H7 (cell line): ENCODE measurements around the gene TTC39B. TPM values are rescaled to one million over a fixed set of nuclear protein-coding genes. Genes with fewer than 3 reads are reported as not detected.

Source experiments
- DNase-seq: peaks from one replicate; pipeline ENCODE4 v3.0.0; 2012
- H3K27me3 ChIP-seq: 2 replicates; pipeline ENCODE4 v1.6.0; 2011; ENCODE audit warnings: mild to moderate bottlenecking, low read length; ENCODE audit not compliant: control insufficient read depth, insufficient read depth
- H3K36me3 ChIP-seq: replicated peaks from 2 replicates; pipeline ENCODE4 v1.5.1; 2011; ENCODE audit warnings: low read length; ENCODE audit not compliant: control insufficient read depth, insufficient read depth
- H3K4me3 ChIP-seq: 2 replicates; pipeline ENCODE4 v1.5.1; 2011; ENCODE audit warnings: low read depth, mild to moderate bottlenecking, control low read depth, low read length, moderate library complexity; ENCODE audit not compliant: insufficient read depth
- total RNA-seq: library from RNA; depleted of rRNA; stranded (reverse); fragments of >200 nt; shearing (Covaris generic); gene quantifications from 2 replicates; pipeline ENCODE4 v1.2.3, GENCODE V29; 2014

TTC39B gene
- total RNA-seq, 1 experiment from 2014 or later: 9.0 TPM

- Histone ChIP-seq H3K27me3 (no peaks in the 10 kb centered on the region), H3K4me3 (no peak overlapping the region), H3K36me3 (no peaks in the 10 kb centered on the region)
- no peak for DNase-seq
These were observed 38.7 kb downstream of the TTC39B start for GRCh38 chr9:15268317-15268716.

- no peak for DNase-seq
- Histone ChIP-seq H3K36me3 (no peaks in the 10 kb centered on the region), H3K27me3 (no peaks in the 10 kb centered on the region), H3K4me3 (no peak overlapping the region)
These were observed 42.1 kb downstream of the TTC39B start for GRCh38 chr9:15264918-15265317.

GRCh38 chr9:15262581-15262980 lies 44.4 kb downstream of the TTC39B start:
- no peak for DNase-seq
- Histone ChIP-seq H3K36me3 (no peaks in the 10 kb centered on the region), H3K27me3 (no peaks in the 10 kb centered on the region), H3K4me3 (no peak overlapping the region)

- Histone ChIP-seq H3K36me3 (no peaks in the 10 kb centered on the region), H3K4me3 (no peak overlapping the region), H3K27me3 (no peaks in the 10 kb centered on the region)
- no peak for DNase-seq
These were observed 50.6 kb downstream of the TTC39B start for GRCh38 chr9:15256426-15256825.

GRCh38 chr9:15253786-15254185 lies 53.2 kb downstream of the TTC39B start:
- no peak for DNase-seq
- Histone ChIP-seq H3K36me3 (no peaks in the 10 kb centered on the region), H3K4me3 (no peak overlapping the region), H3K27me3 (no peaks in the 10 kb centered on the region)

- H3K4me3 ChIP-seq: no peak overlapping the region
- no peak for DNase-seq
- H3K36me3 ChIP-seq: no peaks in the 10 kb centered on the region
- no peaks in the 10 kb centered on the region for H3K27me3 ChIP-seq
These were observed 53.8 kb downstream of the TTC39B start for GRCh38 chr9:15253197-15253596.

- Histone ChIP-seq H3K36me3 (no peaks in the 10 kb centered on the region), H3K4me3 (no peak overlapping the region), H3K27me3 (no peaks in the 10 kb centered on the region)
- DNase-seq: no peak
These were observed 57.0 kb downstream of the TTC39B start for GRCh38 chr9:15249981-15250380.

GRCh38 chr9:15249042-15249818 lies 57.8 kb downstream of the TTC39B start:
- DNase-seq: peak; percentile 32
- Histone ChIP-seq H3K4me3 (no peak overlapping the region), H3K27me3 (no peaks in the 10 kb centered on the region), H3K36me3 (no peaks in the 10 kb centered on the region)

- no peak overlapping the region for H3K4me3 ChIP-seq
- H3K27me3 ChIP-seq: no peaks in the 10 kb centered on the region
- H3K36me3 ChIP-seq: no peaks in the 10 kb centered on the region
- DNase-seq: no peak
These were observed 58.4 kb downstream of the TTC39B start for GRCh38 chr9:15248621-15249020.

GRCh38 chr9:15248081-15248480 lies 58.9 kb downstream of the TTC39B start:
- DNase-seq: no peak
- Histone ChIP-seq H3K27me3 (no peaks in the 10 kb centered on the region), H3K4me3 (no peak overlapping the region), H3K36me3 (no peaks in the 10 kb centered on the region)

GRCh38 chr9:15246708-15247107 lies 60.3 kb downstream of the TTC39B start:
- Histone ChIP-seq H3K4me3 (no peak overlapping the region), H3K27me3 (no peaks in the 10 kb centered on the region), H3K36me3 (no peaks in the 10 kb centered on the region)
- no peak for DNase-seq

GRCh38 chr9:15246243-15246642 lies 60.8 kb downstream of the TTC39B start:
- no peak for DNase-seq

GRCh38 chr9:15244001-15244441 lies 63.0 kb downstream of the TTC39B start:
- no peak overlapping the region for H3K4me3 ChIP-seq
- H3K27me3 ChIP-seq: no peaks in the 10 kb centered on the region
- no peak for DNase-seq
- H3K36me3 ChIP-seq: no peaks in the 10 kb centered on the region

More at GRCh38 chr9:15246243-15246642, 60.8 kb downstream of the TTC39B start:
- Histone ChIP-seq H3K36me3 (no peaks in the 10 kb centered on the region), H3K4me3 (no peak overlapping the region), H3K27me3 (no peaks in the 10 kb centered on the region)

- no peaks in the 10 kb centered on the region for H3K36me3 ChIP-seq
- H3K4me3 ChIP-seq: no peak overlapping the region
- DNase-seq: no peak
- H3K27me3 ChIP-seq: no peaks in the 10 kb centered on the region
These were observed 63.9 kb downstream of the TTC39B start for GRCh38 chr9:15243081-15243480.

- H3K4me3 ChIP-seq: no peak overlapping the region
These were observed 66.1 kb downstream of the TTC39B start for GRCh38 chr9:15240927-15241326.

More at GRCh38 chr9:15240927-15241326, 66.1 kb downstream of the TTC39B start:
- DNase-seq: no peak
- Histone ChIP-seq H3K36me3 (no peaks in the 10 kb centered on the region), H3K27me3 (no peaks in the 10 kb centered on the region)
